PC-9 (cell line): ENCODE measurements around the gene PEX14. TPM values are rescaled to one million over a fixed set of nuclear protein-coding genes. Genes with fewer than 3 reads are reported as not detected.
A peak's percentile ranks its signal among the peaks of the same experiment; 100 is the strongest.

Source experiments
- BruUV-seq: library from RNA; stranded (reverse); fragments of 400-500 nt; replicated peaks from 2 replicates; lab custom pipeline; 2021; lab: Mats Ljungman, UMichigan
- CTCF ChIA-PET: fragments of 300-600 bp; sonication (Branson Sonifier 250); formaldehyde crosslinking; loops from one replicate; lab custom pipeline; 2022; ENCODE audit warnings: antibody characterized with exemption; lab: Charles Lee
- POLR2A ChIA-PET: fragments of 300-600 bp; sonication (Branson Sonifier 250); formaldehyde crosslinking; loops from one replicate; lab custom pipeline; 2022; ENCODE audit warnings: antibody characterized with exemption; ENCODE audit not compliant: unreplicated experiment; lab: Charles Lee
- DNase-seq, 2 experiments: peaks; one replicate each; pipeline versions ENCODE4 v3.0.0 to v3.0.0-alpha.2; 2015 to 2022; ENCODE audit warnings: mixed read lengths in 1 of 2
- H2AFZ ChIP-seq: fragments of 200-600 bp; sonication (generic); 2 replicates; pipeline ENCODE4 v1.8.1; 2017; ENCODE audit warnings: antibody characterized with exemption
- H3F3A ChIP-seq: fragments of 200-600 bp; sonication (generic); 2 replicates; pipeline ENCODE4 v1.8.1; 2017; ENCODE audit warnings: antibody characterized with exemption, mild to moderate bottlenecking, low read depth; ENCODE audit not compliant: insufficient read depth
- H3K27ac ChIP-seq: fragments of 200-600 bp; sonication (generic); 2 replicates; pipeline ENCODE4 v1.6.1; 2016; ENCODE audit warnings: mixed run types
- H3K27me3 ChIP-seq: fragments of 200-600 bp; sonication (generic); 2 replicates; pipeline ENCODE4 v1.6.1; 2016; ENCODE audit warnings: low read depth, mixed run types; ENCODE audit not compliant: insufficient read depth
- H3K36me3 ChIP-seq: fragments of 200-600 bp; sonication (generic); 2 replicates; pipeline ENCODE4 v1.6.1; 2016; ENCODE audit warnings: low read depth, mixed run types
- H3K4me1 ChIP-seq: fragments of 200-600 bp; sonication (generic); replicated peaks from 2 replicates; pipeline ENCODE4 v1.6.1; 2016; ENCODE audit warnings: mixed run types; ENCODE audit not compliant: insufficient read depth
- H3K4me2 ChIP-seq: fragments of 200-600 bp; sonication (generic); 2 replicates; pipeline ENCODE4 v1.6.1; 2017; ENCODE audit warnings: mixed run types
- H3K4me3 ChIP-seq: fragments of 200-600 bp; sonication (generic); 2 replicates; pipeline ENCODE4 v1.6.1; 2016; ENCODE audit warnings: mixed run types
- H3K79me2 ChIP-seq: fragments of 200-600 bp; sonication (generic); 2 replicates; pipeline ENCODE4 v1.6.1; 2017; ENCODE audit warnings: low read depth, mixed run types
- H3K9me2 ChIP-seq: fragments of 200-600 bp; sonication (generic); 2 replicates; pipeline ENCODE4 v1.8.1; 2017; ENCODE audit warnings: mild to moderate bottlenecking; ENCODE audit not compliant: insufficient read depth
- H3K9me3 ChIP-seq: fragments of 200-600 bp; sonication (generic); 2 replicates; pipeline ENCODE4 v1.8.1; 2016; ENCODE audit warnings: low read depth; ENCODE audit not compliant: insufficient read depth
- H4K20me1 ChIP-seq: fragments of 200-600 bp; sonication (generic); 2 replicates; pipeline ENCODE4 v1.8.1; 2017; ENCODE audit not compliant: insufficient read depth
- EZH2 ChIP-seq: fragments of 200-600 bp; sonication (generic); IDR thresholded peaks from 2 replicates; pipeline ENCODE4 v1.8.0; 2017; ENCODE audit warnings: antibody characterized with exemption, low read depth
- intact Hi-C: fragments of 100-400 bp; cut with micrococcal nuclease; formaldehyde crosslinking; loops from one replicate; pipeline ENCODE4 v1.10.0; 2022; ENCODE audit not compliant: unreplicated experiment
- total RNA-seq: library from RNA; stranded (reverse); gene quantifications from 2 replicates; pipeline ENCODE4 v1.2.3, GENCODE V29; 2021
- TF ChIP-seq, protein P1 (sequence below): fragments of 200-600 bp; sonication (generic); conservative IDR thresholded peaks from 2 replicates; pipeline ENCODE4 v1.6.1; 2017; ENCODE audit warnings: mixed run types, antibody characterized with exemption, mild to moderate bottlenecking, moderate library complexity

PEX14 gene
- total RNA-seq, 1 experiment from 2014 or later, result 28.3 TPM

DNA sequence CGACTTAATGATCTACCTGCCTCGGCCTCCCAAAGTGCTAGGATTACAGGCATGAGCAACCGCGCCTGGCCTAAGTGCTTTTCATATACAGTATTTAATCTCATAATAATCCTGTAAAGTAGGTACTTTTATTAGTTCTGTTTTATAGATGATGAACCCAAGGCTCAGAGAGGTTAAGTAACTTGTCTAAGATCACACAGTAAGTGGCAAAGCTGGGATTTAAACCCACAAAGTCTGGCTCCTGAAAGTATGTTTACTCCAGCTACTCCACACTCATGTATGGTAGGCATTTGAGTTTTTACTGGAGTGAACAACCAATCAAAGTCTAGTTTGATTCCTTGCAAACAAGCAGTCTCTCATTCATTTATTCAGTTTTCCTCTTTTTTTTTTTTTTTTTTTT is 4.7 kb upstream of the PEX14 start:
- Histone ChIP-seq H3K27ac (no peak overlapping the region), H3K36me3 (no peaks in the 10 kb centered on the region), H4K20me1 (peaks cover 4% of the 10 kb centered on the region; the same call in 1 of the 2 replicates), H3K27me3 (no peaks in the 10 kb centered on the region), H3F3A (peaks cover 12% of the 10 kb centered on the region; the same call in 1 of the 2 replicates), H3K9me3 (no peaks in the 10 kb centered on the region), H2AFZ (no peak overlapping the region), H3K4me2 (no peak overlapping the region), H3K4me3 (no peak overlapping the region), H3K79me2 (peaks cover 13% of the 10 kb centered on the region), H3K4me1 (no peaks in the 10 kb centered on the region; the same call in 1 of the 2 replicates), H3K9me2 (no peaks in the 10 kb centered on the region)
- no TSS peak for BruUV-seq
- no peak for TF ChIP-seq EZH2
- TF ChIP-seq, protein P1, sequence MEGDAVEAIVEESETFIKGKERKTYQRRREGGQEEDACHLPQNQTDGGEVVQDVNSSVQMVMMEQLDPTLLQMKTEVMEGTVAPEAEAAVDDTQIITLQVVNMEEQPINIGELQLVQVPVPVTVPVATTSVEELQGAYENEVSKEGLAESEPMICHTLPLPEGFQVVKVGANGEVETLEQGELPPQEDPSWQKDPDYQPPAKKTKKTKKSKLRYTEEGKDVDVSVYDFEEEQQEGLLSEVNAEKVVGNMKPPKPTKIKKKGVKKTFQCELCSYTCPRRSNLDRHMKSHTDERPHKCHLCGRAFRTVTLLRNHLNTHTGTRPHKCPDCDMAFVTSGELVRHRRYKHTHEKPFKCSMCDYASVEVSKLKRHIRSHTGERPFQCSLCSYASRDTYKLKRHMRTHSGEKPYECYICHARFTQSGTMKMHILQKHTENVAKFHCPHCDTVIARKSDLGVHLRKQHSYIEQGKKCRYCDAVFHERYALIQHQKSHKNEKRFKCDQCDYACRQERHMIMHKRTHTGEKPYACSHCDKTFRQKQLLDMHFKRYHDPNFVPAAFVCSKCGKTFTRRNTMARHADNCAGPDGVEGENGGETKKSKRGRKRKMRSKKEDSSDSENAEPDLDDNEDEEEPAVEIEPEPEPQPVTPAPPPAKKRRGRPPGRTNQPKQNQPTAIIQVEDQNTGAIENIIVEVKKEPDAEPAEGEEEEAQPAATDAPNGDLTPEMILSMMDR, result no peak
- no peak for DNase-seq
- ChIA-PET CTCF (no interaction called here), POLR2A (no interaction called here)
- intact Hi-C loops, result no loop called here

DNA sequence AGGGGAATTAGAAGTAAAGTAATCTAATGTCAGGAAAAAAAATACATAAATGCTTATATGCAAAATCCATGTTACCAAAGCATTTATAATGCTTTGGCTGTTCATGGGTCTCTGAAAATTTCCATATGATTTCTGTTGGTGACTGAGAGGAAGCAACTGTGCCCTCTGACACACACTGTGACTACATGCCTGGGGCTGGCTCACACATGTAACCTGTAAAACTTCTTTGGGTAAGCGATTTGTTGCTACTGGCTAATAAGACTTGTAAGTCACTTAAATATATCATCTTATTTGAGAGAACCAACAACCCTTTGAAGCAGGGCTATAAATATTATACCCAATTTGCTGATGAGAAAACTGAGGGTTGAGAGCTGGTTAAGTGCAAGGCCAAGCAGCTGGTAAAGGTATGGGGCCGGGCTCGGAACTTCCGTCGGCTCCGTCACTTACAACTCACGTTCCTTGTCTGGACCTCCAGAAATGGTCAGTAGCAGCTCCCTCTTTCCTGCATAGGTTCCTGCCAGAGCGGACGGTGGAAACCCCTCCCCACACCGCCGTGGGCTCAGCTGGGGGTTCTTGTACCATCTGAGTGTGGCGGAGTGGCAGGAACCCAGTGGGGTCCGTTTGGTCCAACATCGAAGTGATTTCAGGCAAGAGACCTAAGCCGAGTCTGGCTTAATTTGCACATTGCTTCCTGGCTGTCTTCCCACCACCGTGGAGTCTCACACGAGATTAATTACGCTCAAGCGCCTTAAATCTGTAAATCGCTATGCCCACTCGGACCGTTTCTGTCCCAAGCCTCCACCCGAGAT is 3.1 kb upstream of the PEX14 start:
- peak overlapping the region; percentile 60 for H3K27ac ChIP-seq
- H3K4me3 ChIP-seq, result peak overlapping the region; percentile 64
- H3K36me3 ChIP-seq, result no peaks in the 10 kb centered on the region
- peak overlapping the region; percentile 84 for H3K4me2 ChIP-seq
- intact Hi-C loops, result no loop called here
- ChIA-PET CTCF (no interaction called here), POLR2A (no interaction called here)
- H4K20me1 ChIP-seq, result peaks cover 4% of the 10 kb centered on the region; the same call in 1 of the 2 replicates
- BruUV-seq, result TSS peak; percentile 56
- no peaks in the 10 kb centered on the region for H3K27me3 ChIP-seq
- no peaks in the 10 kb centered on the region for H3K9me3 ChIP-seq
- H3K9me2 ChIP-seq, result no peaks in the 10 kb centered on the region
- H3K79me2 ChIP-seq, result peaks cover 29% of the 10 kb centered on the region
- H3K4me1 ChIP-seq, result peaks cover 8% of the 10 kb centered on the region
- TF ChIP-seq EZH2, result no peak
- TF ChIP-seq, protein P1, result no peak
- peak overlapping the region; percentile 81 for H2AFZ ChIP-seq
- H3F3A ChIP-seq, result peaks cover 12% of the 10 kb centered on the region; the same call in 1 of the 2 replicates
- DNase-seq, result peak in 1 of 2 experiments; percentile 34

DNA sequence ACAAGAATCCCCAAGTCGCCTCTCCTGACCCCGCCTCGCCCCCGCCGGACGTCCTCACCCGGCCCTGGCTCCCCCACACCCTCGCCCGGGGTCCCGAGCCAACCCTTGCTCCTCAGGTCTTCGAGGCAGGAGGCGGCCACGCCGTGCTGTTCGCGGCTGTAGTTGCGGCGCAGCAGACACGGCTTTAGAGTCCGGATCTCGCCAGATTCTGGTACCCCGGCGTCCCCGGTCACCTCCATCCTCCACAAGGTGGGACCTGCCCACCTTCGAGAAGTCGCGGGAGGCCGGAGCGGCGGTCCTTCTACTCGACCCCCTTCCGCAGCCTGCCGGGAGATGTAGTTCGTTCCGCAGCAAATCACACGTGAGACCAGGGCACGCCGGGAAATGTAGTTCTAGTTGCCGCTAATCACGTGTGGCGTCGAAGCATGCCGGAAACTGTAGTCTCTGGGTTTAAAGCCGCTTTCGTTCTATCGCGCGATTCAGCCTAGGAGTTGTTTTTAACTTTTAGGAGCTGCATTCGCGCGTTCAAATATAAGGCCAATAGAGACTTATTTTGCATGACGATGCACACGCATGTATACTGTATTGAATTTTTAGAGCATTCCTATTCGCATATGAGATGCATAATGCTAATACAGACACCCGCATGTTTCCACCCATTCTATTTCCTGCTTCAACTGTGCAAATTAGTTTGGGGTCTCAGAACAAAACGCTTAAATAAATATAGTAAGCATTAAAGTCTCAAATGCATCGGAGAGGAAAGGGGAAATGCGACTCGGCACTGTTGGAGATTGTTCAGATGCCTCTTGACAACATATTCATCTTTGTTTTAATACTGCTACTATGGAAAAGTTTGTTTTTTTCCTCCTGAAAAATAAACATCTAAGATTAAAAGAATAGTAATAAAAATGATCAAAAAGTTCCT is 2.3 kb upstream of the PEX14 start, which contains the start of gene DFFA:
Gene DFFA, minus strand, starts transcription at position 310 of the 925 bp plus-strand sequence. Its CDS starts 71 bp downstream, at position 239.
- Histone ChIP-seq H3K27ac (peak within 1 kb of the TSS; percentile 60), H3K9me2 (no peaks in the 10 kb centered on the region), H2AFZ (peak within 1 kb of the TSS; percentile 81), H3K36me3 (no peaks in the 10 kb centered on the region), H3K79me2 (peaks cover 36% of the 10 kb centered on the region), H3F3A (peaks cover 12% of the 10 kb centered on the region; the same call in 1 of the 2 replicates), H4K20me1 (peaks cover 4% of the 10 kb centered on the region; the same call in 1 of the 2 replicates), H3K27me3 (no peaks in the 10 kb centered on the region), H3K4me1 (peaks cover 17% of the 10 kb centered on the region), H3K4me2 (peak within 1 kb of the TSS; percentile 84), H3K9me3 (no peaks in the 10 kb centered on the region), H3K4me3 (peak within 1 kb of the TSS; percentile 64)
- TF ChIP-seq EZH2, result no peak
- TF ChIP-seq, protein P1, result no peak
- no TSS peak for BruUV-seq
- DNase-seq, result peak; percentile 87 to 88
- intact Hi-C loops, result no loop called here
- ChIA-PET POLR2A (interaction anchor here (0.7 kb wide), 1 partner anchor 260 kb away, joined by 5 read pairs; no protein-coding TSS in a partner anchor), CTCF (interaction anchor here (0.5 to 0.6 kb wide), 2 partner anchors 43 to 1173 kb away, joined by 3 to 12 read pairs; no protein-coding TSS in a partner anchor)
